OCI-LY3 (cell line): Measurements from ENCODE around the gene FAM228B.

ENCODE experiments used
- CTCF ChIP-seq: fragments of 200-600, 300-600 bp; sonication (generic); IDR thresholded peaks from 2 replicates; pipeline ENCODE4 v1.5.1; 2014; ENCODE audit warnings: antibody characterized with exemption, low read length, low read depth
- EZH2phosphoT487 ChIP-seq: fragments of 200-600 bp; shearing (Covaris generic); IDR thresholded peaks from 2 replicates; pipeline ENCODE4 v1.6.1; 2018; ENCODE audit warnings: antibody characterized with exemption, mixed run types, low read depth

- TF ChIP-seq CTCF (no peak), EZH2phosphoT487 (no peak)
Observed at GRCh38 chr2:24183366-24184069, 60.2 kb downstream of the FAM228B start.
